HL-60/S4 (cell line): ENCODE measurements around the gene PTGIS.

Experiments used
- in situ Hi-C: fragments of 300-500 bp; cut with MboI; formaldehyde crosslinking; loops from 2 replicates; pipeline ENCODE4 v1.14.3; 2022; ENCODE audit warnings: low sequenced_read_pairs

The PTGIS gene

DNA sequence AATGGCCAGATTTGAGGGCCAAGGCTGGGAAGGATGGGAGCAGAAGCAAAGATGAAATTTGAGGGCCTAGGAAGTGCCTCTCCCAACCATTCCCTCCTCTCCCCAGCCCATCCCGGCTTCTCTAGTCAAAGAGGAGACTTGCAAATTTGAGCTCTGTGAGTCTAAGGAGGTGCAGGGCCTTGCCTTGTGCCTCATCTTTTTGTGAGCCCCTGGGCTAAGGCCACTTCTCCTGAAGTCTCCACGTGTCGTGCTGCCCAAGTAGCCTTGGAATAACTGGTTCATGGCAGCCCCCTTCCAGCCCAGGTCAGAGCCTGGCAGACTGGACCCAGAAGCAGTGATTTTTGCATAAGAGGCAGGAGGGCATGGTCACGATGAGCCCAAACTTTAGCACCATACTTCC lies 6.7 kb downstream of the PTGIS start:
- in situ Hi-C loops = no loop called here

DNA sequence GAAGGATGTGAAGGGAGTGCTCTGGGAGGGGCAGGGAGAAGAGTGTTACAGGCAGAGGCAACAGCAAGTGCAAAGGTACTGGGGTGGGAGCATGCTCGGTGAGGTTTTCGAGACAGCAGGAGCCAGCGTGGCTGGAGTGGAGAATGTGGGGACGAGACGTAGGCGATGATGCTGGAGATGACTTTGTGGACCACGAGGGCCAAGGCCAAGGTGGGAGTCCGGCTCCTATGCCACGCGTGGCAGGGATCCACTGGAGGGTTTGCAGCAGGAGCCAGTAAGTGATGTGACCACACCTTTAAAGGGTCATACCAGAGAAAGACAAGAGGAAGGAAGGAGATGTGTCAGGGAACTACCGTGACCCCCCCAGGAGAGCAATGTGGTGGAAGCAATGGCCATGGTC lies 7.3 kb downstream of the PTGIS start:
- in situ Hi-C loops = no loop called here

DNA sequence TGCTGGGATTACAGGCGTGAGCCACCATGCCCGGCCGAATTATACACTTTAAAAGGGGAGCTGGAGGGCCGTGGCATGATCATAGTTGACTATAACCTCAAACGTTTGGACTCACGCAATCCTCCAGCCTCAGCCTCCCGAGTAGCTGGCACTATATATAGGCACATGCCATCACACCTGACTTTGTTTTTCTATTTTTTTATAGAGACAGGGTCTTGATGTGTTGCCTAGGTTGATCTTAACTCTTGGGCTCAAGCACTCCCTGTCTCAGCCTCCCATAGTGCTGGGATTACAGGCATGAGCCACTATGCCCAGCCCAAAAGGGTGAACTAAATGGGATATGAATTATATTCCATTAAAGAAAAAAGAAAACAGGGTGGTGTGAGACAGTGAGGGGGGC lies 7.8 kb downstream of the PTGIS start:
- in situ Hi-C loops = no loop called here

DNA sequence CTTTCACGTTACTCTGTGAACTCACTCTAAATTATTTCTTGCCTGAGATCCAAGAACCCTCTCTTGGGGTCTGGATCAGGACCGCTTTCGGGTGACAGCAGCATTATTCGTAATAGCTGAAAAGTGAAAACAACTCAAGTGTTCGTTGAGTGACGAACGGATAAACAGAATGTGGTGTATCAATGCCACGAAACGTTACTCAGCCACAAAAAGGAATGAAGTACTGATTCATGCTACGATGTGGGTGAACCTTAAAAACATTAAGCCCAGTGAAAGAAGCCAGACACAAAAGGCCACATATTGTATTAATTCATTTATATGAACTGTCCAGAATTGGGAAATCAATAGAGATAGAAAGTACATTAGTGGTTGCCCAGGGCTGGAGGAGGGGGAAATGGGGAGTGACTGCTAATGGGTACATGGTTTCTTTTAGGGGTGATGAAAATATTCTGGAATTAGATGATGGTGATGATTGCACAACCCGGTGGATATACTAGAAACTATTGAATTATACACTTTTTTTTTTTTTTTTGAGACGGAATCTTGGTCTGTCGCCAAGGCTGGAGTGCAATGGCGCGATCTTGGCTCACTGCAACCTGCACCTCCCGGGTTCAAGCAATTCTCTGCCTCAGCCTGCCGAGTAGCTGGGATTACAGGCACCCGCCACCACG lies 8.4 kb downstream of the PTGIS start:
- in situ Hi-C loops = no loop called here

DNA sequence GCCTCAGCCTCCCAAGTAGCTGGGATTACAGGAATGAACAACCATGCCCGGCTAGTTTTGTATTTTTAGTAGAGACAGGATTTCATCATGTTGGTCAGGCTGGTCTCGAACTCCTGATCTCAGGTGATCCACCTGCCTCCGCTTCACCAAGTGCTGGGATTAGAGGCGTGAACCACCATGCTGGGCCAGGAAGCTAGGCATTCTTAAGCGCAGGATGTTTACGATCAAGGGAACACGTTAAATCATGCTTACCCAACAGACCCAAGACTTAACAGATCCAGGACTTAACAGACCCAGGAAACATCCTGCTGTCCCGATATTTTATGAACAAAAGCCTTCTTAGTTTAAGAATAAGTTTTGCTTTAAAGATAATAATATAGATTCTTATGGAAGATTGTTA lies 9.1 kb downstream of the PTGIS start:
- in situ Hi-C loops = no loop called here

DNA sequence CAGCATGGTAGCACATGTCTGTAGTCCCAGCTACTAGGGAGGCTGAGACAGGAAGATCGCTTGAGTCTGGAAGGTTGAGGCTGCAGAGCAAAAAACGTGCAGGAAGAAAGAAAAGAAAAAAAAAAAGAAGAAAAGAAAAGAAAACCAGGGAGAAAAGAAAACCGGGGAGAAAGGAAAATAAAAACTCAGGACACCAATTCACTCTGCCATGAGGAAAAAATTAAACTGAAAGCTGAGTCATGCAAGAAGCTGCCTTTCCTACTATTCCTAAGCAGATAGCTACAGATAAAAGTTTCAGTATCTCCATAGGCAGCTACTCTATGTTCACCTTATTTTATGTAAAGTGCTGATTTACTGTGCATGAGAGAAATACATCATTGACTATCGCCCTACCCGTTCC lies 10.5 kb downstream of the PTGIS start:
- in situ Hi-C loops = no loop called here

DNA sequence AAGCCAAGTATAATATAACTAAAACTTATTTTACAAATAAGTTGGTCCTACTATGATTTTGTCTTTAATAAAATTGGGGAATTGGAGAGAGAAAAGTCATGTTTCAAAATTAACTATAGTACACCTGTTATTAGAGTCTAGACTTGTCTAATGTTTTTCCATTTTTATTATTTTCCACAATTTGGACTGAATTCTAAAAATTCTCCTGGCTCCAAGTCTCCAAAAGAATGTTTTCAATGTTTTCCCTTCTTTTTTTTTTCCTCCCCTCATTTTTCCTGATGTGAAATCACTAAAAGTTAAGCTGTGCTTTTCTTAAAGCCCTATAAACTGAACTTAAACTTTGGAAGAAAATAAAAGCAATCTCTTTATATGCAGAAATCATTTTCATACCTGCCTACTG lies 11.3 kb downstream of the PTGIS start:
- in situ Hi-C loops = no loop called here

DNA sequence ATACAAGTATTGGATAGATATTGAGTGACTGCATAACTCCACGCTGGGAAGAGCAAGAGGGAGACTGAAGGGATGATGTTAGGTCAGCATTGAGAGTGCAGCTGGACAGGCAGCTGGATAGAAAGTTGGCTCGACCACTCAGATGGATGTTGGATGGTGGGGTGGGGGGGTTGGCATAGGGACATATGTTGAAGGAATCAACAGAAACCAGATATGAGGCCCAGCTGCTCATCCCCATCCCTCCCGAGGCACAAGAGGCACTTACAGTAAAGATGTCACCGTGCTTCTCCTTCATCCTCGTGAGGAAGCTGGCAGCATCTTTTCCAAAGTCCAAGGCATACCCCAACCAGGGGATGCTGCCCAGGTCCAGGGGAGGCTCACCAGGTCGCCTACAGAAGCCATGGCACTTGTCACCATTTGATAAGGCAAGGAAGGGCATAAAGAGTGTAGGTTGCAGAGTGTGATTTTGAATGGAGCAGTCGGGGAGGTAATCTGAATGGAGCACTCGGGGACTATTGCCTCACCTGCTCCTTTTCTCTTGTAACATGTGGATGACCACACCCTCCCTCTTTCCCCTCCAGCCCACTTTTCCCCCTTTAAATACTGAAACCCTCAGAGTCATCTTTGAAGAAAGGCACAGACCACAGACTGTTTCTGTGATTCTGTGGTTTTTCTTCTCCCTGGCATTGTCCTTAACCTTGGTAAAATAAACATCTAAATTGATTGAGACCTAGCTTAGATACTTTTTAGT lies 18.0 kb downstream of the PTGIS start:
- in situ Hi-C loops = no loop called here

DNA sequence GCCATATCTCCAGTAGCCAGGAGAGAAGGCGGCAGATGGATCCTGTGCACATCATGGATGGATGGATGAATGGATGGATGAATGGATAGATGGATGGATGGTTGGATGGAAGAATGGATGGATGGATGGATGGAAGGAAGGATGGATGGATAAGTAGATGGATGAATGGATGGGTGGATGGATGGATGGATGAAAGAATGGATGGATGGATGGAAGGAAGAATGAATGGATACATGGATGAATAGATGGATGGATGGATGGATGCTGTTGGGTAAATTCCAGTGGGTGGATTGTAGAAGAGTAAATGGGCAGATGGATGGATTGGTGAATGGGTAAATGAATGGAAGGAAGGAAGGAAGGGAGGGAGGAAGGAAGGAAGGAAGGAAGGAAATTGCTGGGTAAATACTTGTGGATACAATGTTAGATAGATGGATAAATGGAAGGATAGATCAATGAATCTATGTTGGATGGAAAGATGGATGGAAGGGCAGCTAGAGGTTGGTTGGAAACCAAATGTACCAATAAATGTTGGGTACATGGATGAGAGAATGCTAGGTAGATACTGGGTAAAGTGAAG lies 19.5 kb downstream of the PTGIS start:
- in situ Hi-C loops = no loop called here

DNA sequence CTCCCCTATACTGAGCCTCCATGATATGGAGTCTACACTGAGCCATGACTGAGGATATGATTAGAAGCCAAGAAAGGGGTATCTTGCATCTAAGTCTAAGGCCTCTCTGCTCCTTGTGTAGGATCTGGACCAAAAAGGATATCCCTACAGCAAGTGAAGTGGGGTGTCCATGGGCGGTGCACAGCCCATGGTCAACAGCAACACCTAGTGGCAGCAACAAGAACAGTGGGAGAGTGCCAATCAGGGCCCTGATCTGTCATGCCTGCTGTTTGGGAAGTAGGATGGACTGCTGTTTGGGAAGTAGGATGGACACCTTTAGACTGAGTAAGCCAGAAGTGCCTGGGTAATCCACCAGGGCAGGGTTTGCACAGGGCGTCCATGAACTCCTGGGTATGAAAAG lies 22.4 kb downstream of the PTGIS start:
- in situ Hi-C loops = no loop called here

DNA sequence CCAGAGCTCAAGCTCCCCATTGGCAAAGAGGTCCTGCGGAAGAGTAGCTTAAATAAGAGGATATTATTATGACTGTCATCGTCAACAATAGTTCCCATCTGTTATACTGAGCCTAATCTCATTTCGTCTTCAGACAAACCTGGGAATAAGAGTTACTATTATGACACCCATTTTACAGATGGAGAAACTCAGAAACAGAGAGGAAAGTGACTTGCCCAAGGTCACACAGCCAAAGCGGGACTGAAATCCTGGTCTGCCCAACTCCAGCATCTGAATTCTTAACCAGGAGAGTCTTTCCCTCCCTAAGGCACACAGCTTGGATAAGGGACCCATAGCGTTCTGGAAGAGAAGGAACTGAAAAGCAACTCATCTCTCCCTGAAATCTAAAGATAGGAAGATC lies 23.4 kb downstream of the PTGIS start:
- in situ Hi-C loops = no loop called here

DNA sequence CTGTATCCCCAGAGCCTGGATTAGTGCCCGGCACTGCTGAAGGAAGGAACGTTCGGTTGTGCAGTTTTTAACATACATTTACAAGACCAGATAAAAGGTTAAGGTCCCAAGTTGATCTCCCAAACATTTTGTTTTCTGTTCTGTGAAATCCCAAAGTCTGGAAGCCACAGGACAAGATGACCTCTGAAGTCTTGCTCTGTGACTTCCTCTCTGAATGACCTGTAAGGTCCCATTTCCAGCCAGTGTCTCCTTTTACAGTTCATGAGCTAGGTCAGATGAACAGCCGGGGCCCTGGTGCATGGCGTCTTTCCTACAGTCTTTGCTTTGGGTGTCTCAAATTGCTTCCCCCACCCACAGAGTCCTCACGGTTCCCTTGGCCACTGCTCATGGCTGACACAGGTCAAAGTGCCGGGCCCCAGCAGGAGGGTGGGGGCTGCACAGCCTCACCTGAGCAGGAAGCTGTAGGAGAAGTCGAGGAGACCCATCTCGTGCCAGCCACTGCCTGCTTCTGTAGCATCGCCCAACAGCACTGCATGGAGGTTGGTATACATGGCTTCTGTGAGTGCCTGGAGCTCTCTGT lies 24.0 kb downstream of the PTGIS start:
- in situ Hi-C loops = no loop called here

DNA sequence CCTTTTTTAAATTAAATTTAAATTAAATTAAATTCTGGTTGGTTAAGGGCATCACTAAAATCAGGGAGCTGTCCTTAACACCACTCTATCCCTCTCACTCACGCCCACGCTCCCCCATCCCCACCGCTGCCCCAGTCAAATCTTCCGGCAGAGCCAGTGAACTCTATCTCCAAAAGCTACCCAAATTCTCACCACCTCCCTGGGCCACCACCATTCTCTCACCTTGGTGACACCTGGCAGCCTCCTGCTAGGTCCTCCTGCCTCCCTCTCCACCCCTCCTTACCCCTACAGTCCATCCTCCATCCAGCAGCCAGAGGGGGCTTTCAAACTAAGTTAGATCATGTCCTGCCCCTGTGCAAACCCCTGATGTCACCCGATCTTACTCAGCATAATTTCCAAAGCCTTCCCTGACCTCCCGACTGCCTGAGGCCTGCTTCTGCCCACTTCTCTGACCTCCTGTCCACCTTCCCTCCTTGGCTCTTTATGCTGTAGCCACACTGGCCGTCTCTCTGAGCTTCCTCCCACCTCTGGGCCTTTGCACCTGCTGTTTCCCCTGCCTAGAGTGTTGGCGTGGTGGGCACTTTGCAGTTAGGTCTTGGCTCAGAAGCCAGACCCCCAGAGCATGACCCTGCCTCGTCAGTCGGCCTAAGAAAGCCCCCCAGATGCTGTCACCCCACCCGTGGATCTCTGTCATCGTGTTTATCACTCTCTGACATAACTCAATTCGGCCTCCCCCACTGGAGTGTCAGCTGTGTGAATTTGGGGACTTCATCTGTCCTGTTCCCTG lies 24.7 kb downstream of the PTGIS start:
- in situ Hi-C loops = no loop called here

DNA sequence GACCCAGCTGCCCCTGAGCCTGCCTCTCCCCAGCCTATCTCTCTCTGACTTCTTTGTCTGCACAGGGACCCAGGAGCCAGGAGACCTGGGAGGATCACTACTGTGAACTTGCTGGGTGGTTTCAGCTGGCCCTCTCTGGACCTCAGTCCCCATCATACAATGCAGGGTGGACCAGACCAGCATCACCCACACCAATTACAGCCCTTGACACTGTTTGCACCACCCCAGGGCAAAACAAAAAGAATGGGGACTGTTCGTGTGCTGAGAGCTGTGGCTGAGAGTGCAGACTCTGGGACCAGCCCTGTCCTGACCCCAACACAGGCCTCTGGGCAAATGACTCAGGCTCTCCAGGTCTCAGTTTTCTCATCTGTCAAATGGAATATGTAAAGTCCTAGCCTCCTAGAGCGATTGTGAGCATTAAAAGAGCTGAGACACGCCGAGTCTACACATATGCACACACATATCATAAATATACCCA lies 25.4 kb downstream of the PTGIS start:
- in situ Hi-C loops = no loop called here

DNA sequence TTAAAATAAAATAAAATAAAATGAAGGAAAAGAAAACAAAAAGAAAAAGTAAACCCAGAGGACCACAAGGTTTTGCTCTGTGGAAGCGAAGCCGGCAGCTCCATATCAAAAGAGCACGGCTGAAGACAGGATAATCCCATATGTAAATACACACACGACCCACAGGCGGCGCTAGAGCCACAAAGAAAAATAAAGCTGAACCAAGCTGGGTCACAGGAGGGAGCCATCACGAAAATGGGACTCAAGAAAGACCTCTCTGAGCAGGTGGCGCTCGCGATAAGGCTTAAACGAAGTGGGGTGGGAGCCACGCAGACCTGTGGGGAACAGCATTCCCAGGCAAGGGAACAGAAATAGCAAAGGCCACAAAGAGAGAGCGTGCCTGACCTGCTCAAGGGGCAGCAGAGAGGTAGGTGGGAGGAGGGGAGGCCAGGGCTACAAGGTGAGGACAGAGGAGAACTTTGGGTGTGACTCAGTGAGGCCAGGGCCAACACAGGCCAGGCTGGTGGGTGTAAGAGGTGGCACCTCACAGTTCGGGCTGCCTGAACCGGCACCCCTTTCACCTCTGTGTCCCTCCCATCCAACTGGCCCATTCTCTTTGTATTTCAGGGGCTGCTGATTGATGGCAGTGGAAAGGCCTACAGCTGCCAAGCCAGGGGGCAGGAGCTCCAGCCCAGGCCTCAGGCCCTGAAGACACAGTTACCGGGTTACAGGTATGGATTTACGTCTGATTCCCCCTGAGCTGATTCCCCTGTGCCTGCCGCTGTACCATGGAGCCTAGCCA lies 26.0 kb downstream of the PTGIS start:
- in situ Hi-C loops = no loop called here

DNA sequence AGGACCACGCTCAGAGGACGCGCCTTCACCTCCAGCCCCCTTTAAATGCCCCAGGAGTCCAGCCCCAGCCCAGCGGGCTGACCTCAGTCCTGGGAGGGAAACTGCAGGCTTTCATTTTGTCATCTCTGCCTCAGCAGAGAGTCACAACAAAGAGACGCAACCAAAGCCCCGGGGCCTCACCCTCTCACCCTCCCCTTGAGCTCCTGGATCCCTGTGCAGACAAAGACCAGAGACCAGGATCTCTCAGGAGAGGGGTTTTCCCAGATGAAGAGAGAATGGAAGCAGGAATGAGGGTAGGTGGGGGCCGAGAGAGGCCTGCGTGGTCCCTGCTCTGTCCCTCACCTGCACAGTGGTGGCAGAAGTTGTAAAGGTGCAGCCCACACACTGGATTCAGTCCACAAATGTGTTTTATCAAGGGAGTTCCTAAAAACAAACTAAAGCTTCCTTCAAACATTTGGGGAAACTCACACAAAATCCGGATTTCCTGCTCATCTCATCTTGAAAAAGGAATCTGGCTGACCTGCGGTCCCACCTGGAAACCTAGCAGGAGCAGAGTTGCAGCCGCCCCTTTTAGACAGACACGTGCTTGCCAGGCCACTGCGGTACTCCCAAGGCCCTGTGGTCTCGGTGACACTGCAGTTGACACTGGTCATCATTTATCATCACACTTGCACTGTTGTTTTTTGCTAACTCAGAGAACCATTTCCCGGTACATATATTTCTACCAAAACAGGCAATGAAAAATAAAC lies 27.1 kb downstream of the PTGIS start:
- in situ Hi-C loops = no loop called here

DNA sequence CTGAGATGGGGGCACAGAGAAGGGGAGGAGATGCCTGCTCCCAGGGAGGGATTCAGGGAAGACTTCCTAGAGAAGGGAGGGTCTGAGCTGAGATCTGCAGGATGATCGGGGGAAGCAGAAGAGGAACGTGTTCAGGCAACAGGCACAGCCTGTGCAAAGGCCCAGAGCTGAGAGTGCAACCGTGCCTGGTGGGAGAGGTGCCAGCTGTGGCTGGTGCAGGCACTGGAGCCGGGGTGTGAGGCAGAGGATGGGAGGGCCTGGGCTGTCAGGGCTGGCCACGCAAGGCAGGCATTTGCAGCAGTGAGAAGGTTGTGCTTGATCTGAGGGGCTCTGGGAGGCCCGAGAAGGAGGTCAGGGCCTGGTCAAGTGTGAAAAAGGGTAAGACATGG lies 27.7 kb downstream of the PTGIS start:
- in situ Hi-C loops = no loop called here

DNA sequence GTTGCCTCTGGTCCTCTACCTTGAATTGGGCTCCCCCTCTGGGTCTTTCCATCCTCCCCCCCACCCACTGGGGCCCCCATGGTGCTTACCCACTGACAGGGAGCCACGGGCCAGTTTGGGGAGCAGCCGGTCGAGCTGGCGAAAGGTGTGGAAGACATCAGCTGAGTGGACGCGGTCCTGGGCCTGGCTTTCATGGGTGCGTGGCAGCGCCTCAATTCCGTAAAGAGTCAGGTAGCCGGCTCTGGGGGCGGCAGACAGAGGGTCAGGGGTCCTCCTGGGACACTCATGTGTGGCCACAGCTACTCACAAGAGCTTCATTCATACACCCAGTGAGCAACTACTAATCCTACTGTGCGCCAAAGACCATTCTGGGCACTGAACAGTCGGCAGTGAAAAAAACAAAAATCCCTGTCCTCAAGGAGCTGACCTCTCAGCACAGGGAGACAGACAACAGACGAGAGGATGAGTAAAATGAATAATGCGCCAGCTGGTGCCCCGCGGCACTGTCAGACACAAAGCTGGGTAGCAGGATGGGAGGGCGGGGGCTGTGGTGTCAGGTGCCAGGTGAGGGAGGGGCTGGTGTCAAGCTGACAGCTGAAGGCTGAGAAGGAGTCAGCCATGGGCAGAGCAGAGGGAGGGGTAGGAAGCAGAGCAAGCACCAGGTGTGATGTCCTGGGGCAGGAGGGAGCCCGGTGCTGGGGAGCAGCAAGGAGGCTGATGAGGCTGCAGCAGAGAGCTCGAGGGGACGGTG lies 28.3 kb downstream of the PTGIS start:
- in situ Hi-C loops = no loop called here

DNA sequence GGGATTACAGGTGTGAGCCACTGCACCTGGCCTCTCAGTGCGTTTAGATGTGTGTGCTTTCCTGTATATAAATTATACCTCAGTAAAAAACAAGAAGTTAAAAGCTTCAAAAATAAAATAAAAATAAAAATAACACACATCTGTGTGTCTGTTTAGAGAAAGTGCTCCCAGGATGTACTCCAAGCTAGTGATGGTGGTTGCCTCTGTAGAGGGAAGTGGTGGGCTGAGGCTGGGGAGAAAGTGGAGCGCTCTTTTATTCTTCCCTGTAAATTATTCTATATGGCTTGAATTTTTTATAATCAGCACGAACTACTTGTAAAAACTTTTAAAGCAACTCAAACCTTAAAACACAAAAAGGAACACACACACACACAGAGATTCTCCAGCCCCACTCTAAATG lies 29.0 kb downstream of the PTGIS start:
- in situ Hi-C loops = no loop called here
